GM12878 (cell line): ENCODE measurements around the gene CTNNA2. TPM values are rescaled to one million over a fixed set of nuclear protein-coding genes. Genes with fewer than 3 reads are reported as not detected.

Source experiments
- ATAC-seq: fragments of 200-7000 bp; cut with Tn5 transposase; 3 replicates; pipeline ENCODE4 v1.9.1; 2020; ENCODE audit warnings: mild to moderate bottlenecking, moderate library complexity
- BruUV-seq: library from RNA; stranded (reverse); fragments of 400-500 nt; replicated peaks from 2 replicates; lab custom pipeline; 2021; lab: Mats Ljungman, UMichigan
- CTCF ChIA-PET: fragments of 300-600 bp; sonication (Branson Sonifier 250); formaldehyde crosslinking; extraction: SDS; loops from one replicate; lab custom pipeline; 2021; ENCODE audit warnings: inconsistent platforms; lab: Yijun Ruan, JAX
- POLR2A ChIA-PET: fragments of 350-600 bp; formaldehyde crosslinking; extraction: SDS; loops from one replicate; lab custom pipeline; 2021; ENCODE audit warnings: inconsistent platforms; lab: Charles Lee
- RAD21 ChIA-PET: fragments of 300-600 bp; sonication (Branson Sonifier 250); formaldehyde crosslinking; loops from one replicate; lab custom pipeline; 2023; ENCODE audit warnings: antibody characterized with exemption; ENCODE audit not compliant: unreplicated experiment; lab: Charles Lee
- SMC1A ChIA-PET: fragments of 300-600 bp; sonication (Branson Sonifier 250); formaldehyde crosslinking; loops from one replicate; lab custom pipeline; 2023; ENCODE audit not compliant: unreplicated experiment, uncharacterized antibody; lab: Charles Lee
- DNase-seq: peaks from one replicate; pipeline ENCODE4 v3.0.0-alpha.2; 2011; ENCODE audit warnings: low read depth, low spot score
- FAIRE-seq: peaks from 3 replicates; lab custom pipeline; 2011; peaks lifted over from hg19 to GRCh38; lab: Jason Lieb, UNC
- H2AFZ ChIP-seq: 2 replicates; pipeline ENCODE4 v1.6.0; 2011; ENCODE audit warnings: low read depth, low read length, control low read depth; ENCODE audit not compliant: control insufficient read depth
- H3K27ac ChIP-seq: 2 replicates; pipeline ENCODE4 v1.5.1; 2011; ENCODE audit warnings: control low read depth; ENCODE audit not compliant: control insufficient read depth, insufficient read depth
- H3K27me3 ChIP-seq, 2 experiments: replicated peaks in 1 of 2; 2 replicates each; pipeline versions ENCODE4 v1.6.0 to v1.6.1; 2011; ENCODE audit warnings: low read length in 1 of 2; ENCODE audit not compliant: control insufficient read depth in 2 of 2, insufficient read depth in 2 of 2
- H3K36me3 ChIP-seq, 2 experiments: 2 replicates each; pipeline ENCODE4 v1.5.1; 2011; ENCODE audit warnings: low read length in 1 of 2; ENCODE audit not compliant: control insufficient read depth in 2 of 2, insufficient read depth in 2 of 2
- H3K4me1 ChIP-seq: 2 replicates; pipeline ENCODE4 v1.6.1; 2011; ENCODE audit warnings: mild to moderate bottlenecking, low read length, moderate library complexity, mixed read lengths; ENCODE audit not compliant: control insufficient read depth, insufficient read depth
- H3K4me2 ChIP-seq: 2 replicates; pipeline ENCODE4 v1.6.0; 2011; ENCODE audit warnings: control low read depth; ENCODE audit not compliant: control insufficient read depth, insufficient read depth
- H3K4me3 ChIP-seq: fragments of 200-600 bp; sonication (generic); 2 replicates; pipeline ENCODE4 v1.5.1; 2016
- H3K79me2 ChIP-seq: 2 replicates; pipeline ENCODE4 v1.6.0; 2011; ENCODE audit warnings: low read length; ENCODE audit not compliant: control insufficient read depth, insufficient read depth
- H3K9ac ChIP-seq: 2 replicates; pipeline ENCODE4 v1.8.0; 2011; ENCODE audit warnings: low read length, control low read depth, mixed read lengths; ENCODE audit not compliant: control insufficient read depth, insufficient read depth
- H3K9me3 ChIP-seq: replicated peaks from 3 replicates; pipeline ENCODE4 v1.5.1; 2011; ENCODE audit warnings: mild to moderate bottlenecking, low read length; ENCODE audit not compliant: control insufficient read depth, insufficient read depth
- H4K20me1 ChIP-seq: 2 replicates; pipeline ENCODE4 v1.6.0; 2011; ENCODE audit not compliant: control insufficient read depth, insufficient read depth
- BCL11A ChIP-seq: IDR thresholded peaks from 2 replicates; pipeline ENCODE4 v1.6.1; 2011; ENCODE audit warnings: low read depth, low read length
- GABPA ChIP-seq: IDR thresholded peaks from 2 replicates; pipeline ENCODE4 v1.6.1; 2014; ENCODE audit warnings: antibody characterized with exemption, low read depth, mild to moderate bottlenecking, inconsistent platforms
- POLR2A ChIP-seq: IDR thresholded peaks from 2 replicates; pipeline ENCODE4 v1.6.1; 2011; ENCODE audit warnings: low read depth, mild to moderate bottlenecking, low read length
- RAD51 ChIP-seq: fragments of 450-650 bp; IDR thresholded peaks from 2 replicates; pipeline ENCODE4 v1.6.1; 2016; ENCODE audit warnings: moderate library complexity, mild to moderate bottlenecking, inconsistent platforms
- YBX1 ChIP-seq: fragments of 450-650 bp; IDR thresholded peaks from 2 replicates; pipeline ENCODE4 v1.6.1; 2016; ENCODE audit warnings: antibody characterized with exemption
- YY1 ChIP-seq: IDR thresholded peaks from 2 replicates; pipeline ENCODE4 v1.6.1; 2011; ENCODE audit warnings: low read depth, mild to moderate bottlenecking, low read length
- ZNF217 ChIP-seq: fragments of 450-650 bp; IDR thresholded peaks from 2 replicates; pipeline ENCODE4 v1.6.1; 2017; ENCODE audit warnings: antibody characterized with exemption, mild to moderate bottlenecking
- WGBS: methylation state at CpG from one replicate; pipeline ENCODE4 v1.1.6; 2016; ENCODE audit warnings: low lambda C conversion rate; ENCODE audit not compliant: insufficient replicate concordance, insufficient coverage; ENCODE audit errors: missing lambda C conversion rate; 5-methylcytosine and 5-hydroxymethylcytosine counted together
- in situ Hi-C: fragments of 300-500 bp; cut with MboI; formaldehyde crosslinking; loops from 9 replicates; pipeline ENCODE4 v1.14.3; 2018; ENCODE audit warnings: mixed read lengths
- intact Hi-C: fragments of 100-400 bp; cut with micrococcal nuclease; formaldehyde crosslinking; loops from one replicate; pipeline ENCODE4 v1.14.2; 2022; ENCODE audit not compliant: unreplicated experiment
- polyA plus RNA-seq, 11 experiments: library from polyadenylated mRNA; depleted of rRNA in 4 of 11; unstranded in 6 of 11; stranded (reverse) in 5 of 11; fragments of >200 nt; fragmentation: Nextera tagmentation in 4 of 11; fragmentation: Illumina TruSeq in 1 of 11; extraction: Ambion mirVana in 4 of 11; extraction: Trizol in 1 of 11; gene quantifications; 1 replicate in 1 of 11; 2 replicates in 10 of 11; pipeline versions ENCODE4 v1.2.1 to v1.2.3, GENCODE V29; 2011 to 2016; ENCODE audit warnings: inconsistent platforms in 2 of 11, missing spikeins in 2 of 11, low read depth in 1 of 11
- total RNA-seq, 4 experiments: library from RNA; depleted of rRNA in 3 of 4; stranded (reverse); fragments of >200 nt in 3 of 4; fragmentation: Illumina TruSeq in 1 of 4; extraction: Trizol in 1 of 4; gene quantifications; 2 replicates each; pipeline versions ENCODE4 v1.2.1 to v1.2.3, GENCODE V29; 2013 to 2021
- TF ChIP-seq, protein P1 (sequence below): fragments of 450-650 bp; IDR thresholded peaks from 2 replicates; pipeline ENCODE4 v1.6.1; 2017; ENCODE audit warnings: antibody characterized with exemption, mild to moderate bottlenecking, moderate library complexity
- TF ChIP-seq, protein P2 (sequence below): fragments of 450-650 bp; IDR thresholded peaks from 2 replicates; pipeline ENCODE4 v1.6.1; 2017; ENCODE audit warnings: mild to moderate bottlenecking, low read depth, inconsistent platforms; ENCODE audit not compliant: poor library complexity, severe bottlenecking
- TF ChIP-seq, protein P3 (sequence below): fragments of 450-650 bp; formaldehyde crosslinking; IDR thresholded peaks from 2 replicates; pipeline ENCODE4 v1.5.0; 2022; ENCODE audit warnings: mild to moderate bottlenecking, missing genetic modification characterization
- TF ChIP-seq, protein P4 (sequence below): fragments of 450-650 bp; conservative IDR thresholded peaks from 2 replicates; pipeline ENCODE4 v1.6.1; 2017; ENCODE audit warnings: mild to moderate bottlenecking, moderate library complexity

The CTNNA2 gene
- total and polyA plus RNA-seq, 10 of the 15 experiments (the other 5 are each of a cell fraction or from before 2014, with no cell fraction given), result 2.4 to 36.2 (median 6.6) TPM

DNA sequence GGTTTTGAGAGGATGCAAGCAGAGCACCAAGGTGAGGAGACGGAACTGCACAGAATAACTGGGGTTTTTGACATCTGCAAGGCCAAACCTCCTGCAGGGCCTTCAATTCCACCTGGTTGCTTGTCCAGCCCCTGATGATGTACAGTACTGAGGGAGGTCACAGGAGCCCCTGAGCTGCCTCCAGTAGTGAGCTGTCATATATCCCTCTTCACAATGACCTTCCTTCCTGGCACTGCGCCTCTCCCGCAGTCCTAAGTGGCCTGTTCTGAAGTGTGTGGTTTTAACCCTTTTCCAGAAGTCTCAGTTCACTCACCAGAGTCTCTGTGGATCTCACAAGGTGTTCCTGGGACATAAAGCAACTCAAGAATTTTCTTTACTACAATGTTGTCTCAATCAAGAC is 746.4 kb downstream of the CTNNA2 start (continued):
- TF ChIP-seq, protein P1, sequence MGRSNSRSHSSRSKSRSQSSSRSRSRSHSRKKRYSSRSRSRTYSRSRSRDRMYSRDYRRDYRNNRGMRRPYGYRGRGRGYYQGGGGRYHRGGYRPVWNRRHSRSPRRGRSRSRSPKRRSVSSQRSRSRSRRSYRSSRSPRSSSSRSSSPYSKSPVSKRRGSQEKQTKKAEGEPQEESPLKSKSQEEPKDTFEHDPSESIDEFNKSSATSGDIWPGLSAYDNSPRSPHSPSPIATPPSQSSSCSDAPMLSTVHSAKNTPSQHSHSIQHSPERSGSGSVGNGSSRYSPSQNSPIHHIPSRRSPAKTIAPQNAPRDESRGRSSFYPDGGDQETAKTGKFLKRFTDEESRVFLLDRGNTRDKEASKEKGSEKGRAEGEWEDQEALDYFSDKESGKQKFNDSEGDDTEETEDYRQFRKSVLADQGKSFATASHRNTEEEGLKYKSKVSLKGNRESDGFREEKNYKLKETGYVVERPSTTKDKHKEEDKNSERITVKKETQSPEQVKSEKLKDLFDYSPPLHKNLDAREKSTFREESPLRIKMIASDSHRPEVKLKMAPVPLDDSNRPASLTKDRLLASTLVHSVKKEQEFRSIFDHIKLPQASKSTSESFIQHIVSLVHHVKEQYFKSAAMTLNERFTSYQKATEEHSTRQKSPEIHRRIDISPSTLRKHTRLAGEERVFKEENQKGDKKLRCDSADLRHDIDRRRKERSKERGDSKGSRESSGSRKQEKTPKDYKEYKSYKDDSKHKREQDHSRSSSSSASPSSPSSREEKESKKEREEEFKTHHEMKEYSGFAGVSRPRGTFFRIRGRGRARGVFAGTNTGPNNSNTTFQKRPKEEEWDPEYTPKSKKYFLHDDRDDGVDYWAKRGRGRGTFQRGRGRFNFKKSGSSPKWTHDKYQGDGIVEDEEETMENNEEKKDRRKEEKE, result no peak
- TF ChIP-seq ZNF217 (no peak), YY1 (no peak), BCL11A (no peak), YBX1 (no peak)
- TF ChIP-seq, protein P2, sequence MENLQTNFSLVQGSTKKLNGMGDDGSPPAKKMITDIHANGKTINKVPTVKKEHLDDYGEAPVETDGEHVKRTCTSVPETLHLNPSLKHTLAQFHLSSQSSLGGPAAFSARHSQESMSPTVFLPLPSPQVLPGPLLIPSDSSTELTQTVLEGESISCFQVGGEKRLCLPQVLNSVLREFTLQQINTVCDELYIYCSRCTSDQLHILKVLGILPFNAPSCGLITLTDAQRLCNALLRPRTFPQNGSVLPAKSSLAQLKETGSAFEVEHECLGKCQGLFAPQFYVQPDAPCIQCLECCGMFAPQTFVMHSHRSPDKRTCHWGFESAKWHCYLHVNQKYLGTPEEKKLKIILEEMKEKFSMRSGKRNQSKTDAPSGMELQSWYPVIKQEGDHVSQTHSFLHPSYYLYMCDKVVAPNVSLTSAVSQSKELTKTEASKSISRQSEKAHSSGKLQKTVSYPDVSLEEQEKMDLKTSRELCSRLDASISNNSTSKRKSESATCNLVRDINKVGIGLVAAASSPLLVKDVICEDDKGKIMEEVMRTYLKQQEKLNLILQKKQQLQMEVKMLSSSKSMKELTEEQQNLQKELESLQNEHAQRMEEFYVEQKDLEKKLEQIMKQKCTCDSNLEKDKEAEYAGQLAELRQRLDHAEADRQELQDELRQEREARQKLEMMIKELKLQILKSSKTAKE, result no peak

DNA sequence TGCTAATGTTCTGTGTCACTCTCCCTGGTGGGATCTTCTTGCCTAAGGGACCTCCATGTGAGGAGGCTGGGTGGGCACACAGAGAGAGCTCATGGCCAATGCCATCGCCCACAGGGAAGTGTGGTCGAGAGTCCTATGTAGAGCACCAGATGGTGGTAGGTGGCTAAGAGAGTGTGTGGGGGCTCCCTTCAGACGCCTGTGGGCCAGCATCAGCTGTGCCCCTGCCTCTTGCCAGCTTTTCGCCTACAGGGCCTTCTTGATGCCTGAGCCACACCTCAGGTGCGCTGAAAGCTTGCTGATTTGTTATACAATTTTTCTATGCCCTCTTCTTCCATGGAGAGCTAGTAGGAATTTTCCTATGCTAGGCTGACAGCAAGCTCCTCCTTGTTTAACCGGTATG is 753.4 kb downstream of the CTNNA2 start:
- no peak for FAIRE-seq
- RAD21 ChIA-PET, result no interaction called here
- TF ChIP-seq POLR2A (no peak), RAD51 (no peak), GABPA (no peak)
- TF ChIP-seq, protein P3, sequence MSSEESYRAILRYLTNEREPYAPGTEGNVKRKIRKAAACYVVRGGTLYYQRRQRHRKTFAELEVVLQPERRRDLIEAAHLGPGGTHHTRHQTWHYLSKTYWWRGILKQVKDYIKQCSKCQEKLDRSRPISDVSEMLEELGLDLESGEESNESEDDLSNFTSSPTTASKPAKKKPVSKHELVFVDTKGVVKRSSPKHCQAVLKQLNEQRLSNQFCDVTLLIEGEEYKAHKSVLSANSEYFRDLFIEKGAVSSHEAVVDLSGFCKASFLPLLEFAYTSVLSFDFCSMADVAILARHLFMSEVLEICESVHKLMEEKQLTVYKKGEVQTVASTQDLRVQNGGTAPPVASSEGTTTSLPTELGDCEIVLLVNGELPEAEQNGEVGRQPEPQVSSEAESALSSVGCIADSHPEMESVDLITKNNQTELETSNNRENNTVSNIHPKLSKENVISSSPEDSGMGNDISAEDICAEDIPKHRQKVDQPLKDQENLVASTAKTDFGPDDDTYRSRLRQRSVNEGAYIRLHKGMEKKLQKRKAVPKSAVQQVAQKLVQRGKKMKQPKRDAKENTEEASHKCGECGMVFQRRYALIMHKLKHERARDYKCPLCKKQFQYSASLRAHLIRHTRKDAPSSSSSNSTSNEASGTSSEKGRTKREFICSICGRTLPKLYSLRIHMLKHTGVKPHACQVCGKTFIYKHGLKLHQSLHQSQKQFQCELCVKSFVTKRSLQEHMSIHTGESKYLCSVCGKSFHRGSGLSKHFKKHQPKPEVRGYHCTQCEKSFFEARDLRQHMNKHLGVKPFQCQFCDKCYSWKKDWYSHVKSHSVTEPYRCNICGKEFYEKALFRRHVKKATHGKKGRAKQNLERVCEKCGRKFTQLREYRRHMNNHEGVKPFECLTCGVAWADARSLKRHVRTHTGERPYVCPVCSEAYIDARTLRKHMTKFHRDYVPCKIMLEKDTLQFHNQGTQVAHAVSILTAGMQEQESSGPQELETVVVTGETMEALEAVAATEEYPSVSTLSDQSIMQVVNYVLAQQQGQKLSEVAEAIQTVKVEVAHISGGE (CRISPR knock-in tag), result no peak
- TF ChIP-seq, protein P4, sequence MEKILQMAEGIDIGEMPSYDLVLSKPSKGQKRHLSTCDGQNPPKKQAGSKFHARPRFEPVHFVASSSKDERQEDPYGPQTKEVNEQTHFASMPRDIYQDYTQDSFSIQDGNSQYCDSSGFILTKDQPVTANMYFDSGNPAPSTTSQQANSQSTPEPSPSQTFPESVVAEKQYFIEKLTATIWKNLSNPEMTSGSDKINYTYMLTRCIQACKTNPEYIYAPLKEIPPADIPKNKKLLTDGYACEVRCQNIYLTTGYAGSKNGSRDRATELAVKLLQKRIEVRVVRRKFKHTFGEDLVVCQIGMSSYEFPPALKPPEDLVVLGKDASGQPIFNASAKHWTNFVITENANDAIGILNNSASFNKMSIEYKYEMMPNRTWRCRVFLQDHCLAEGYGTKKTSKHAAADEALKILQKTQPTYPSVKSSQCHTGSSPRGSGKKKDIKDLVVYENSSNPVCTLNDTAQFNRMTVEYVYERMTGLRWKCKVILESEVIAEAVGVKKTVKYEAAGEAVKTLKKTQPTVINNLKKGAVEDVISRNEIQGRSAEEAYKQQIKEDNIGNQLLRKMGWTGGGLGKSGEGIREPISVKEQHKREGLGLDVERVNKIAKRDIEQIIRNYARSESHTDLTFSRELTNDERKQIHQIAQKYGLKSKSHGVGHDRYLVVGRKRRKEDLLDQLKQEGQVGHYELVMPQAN, result no peak

More for the DNA sequence above, 753.4 kb downstream of the CTNNA2 start:
- CTCF ChIA-PET, result interaction anchor here (1.1 kb wide), 1 partner anchor 27 kb away, joined by 3 read pairs; no protein-coding TSS in a partner anchor
- WGBS, result 6% methylated on average over 6 of the region's 6 CpGs
- intact Hi-C loops (no loop called here), in situ Hi-C loops (no loop called here)
- Histone ChIP-seq H2AFZ (no peak overlapping the region), H3K9ac (no peak overlapping the region), H4K20me1 (no peaks in the 10 kb centered on the region), H3K9me3 (no peaks in the 10 kb centered on the region; the same call in 2 of the 3 replicates), H3K4me2 (no peak overlapping the region), H3K4me3 (no peak overlapping the region), H3K36me3 (no peaks in the 10 kb centered on the region), H3K27ac (no peak overlapping the region), H3K4me1 (no peaks in the 10 kb centered on the region), H3K79me2 (no peaks in the 10 kb centered on the region), H3K27me3 (no peaks in the 10 kb centered on the region; a peak in 1 of 4 replicates)
- SMC1A ChIA-PET, result interaction anchor here (1.0 kb wide), 1 partner anchor 233 kb away, joined by 3 read pairs; no protein-coding TSS in a partner anchor
- BruUV-seq, result no TSS peak
- POLR2A ChIA-PET, result no interaction called here
- DNase-seq (no peak), ATAC-seq (no peak)
